Measurements from ENCODE around the gene PMM2. TPM values are rescaled to one million over a fixed set of nuclear protein-coding genes. Genes with fewer than 3 reads are reported as not detected.
A peak's percentile ranks its signal among the peaks of the same experiment; 100 is the strongest.

PMM2 gene
- total RNA-seq, 3 donors from 2014 or later, result 46.4 to 77.9 (median 74.9) TPM

DNA sequence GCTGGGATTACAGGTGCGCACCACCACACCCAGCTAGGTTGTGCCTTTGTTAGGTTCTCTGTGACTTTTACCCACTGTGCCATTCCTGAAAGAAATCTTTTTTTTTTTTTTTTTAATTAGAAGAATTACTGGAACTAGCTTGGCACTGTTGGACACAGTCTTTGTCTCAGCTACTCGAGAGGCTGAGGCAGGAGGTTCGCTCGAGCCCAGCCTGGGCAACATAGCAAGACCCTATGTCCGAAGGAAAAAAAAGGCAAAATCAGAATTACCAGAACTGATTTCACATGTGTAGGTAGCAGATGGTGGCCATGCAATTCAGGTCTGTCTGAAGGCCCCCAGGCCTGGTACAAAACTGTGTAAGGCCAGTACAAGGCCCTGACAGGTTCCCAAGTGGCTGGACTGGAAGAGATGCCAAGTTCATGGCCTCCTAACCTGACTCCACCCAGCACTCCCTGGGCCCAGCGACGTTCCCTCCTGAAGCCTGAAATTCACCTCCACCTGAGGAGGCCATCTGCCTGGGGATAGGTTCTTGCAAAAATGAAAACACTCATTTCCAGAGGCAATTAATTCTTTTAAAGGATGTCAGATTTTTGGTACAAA is 48.2 kb downstream of the PMM2 start:
- intact Hi-C loops (cut with DNase I, micrococcal nuclease), result no loop called here
- TF ChIP-seq, protein P1, sequence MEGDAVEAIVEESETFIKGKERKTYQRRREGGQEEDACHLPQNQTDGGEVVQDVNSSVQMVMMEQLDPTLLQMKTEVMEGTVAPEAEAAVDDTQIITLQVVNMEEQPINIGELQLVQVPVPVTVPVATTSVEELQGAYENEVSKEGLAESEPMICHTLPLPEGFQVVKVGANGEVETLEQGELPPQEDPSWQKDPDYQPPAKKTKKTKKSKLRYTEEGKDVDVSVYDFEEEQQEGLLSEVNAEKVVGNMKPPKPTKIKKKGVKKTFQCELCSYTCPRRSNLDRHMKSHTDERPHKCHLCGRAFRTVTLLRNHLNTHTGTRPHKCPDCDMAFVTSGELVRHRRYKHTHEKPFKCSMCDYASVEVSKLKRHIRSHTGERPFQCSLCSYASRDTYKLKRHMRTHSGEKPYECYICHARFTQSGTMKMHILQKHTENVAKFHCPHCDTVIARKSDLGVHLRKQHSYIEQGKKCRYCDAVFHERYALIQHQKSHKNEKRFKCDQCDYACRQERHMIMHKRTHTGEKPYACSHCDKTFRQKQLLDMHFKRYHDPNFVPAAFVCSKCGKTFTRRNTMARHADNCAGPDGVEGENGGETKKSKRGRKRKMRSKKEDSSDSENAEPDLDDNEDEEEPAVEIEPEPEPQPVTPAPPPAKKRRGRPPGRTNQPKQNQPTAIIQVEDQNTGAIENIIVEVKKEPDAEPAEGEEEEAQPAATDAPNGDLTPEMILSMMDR (IDR thresholded peaks at IDR 0.05), result no peak
- Histone ChIP-seq H3K4me3 (no peak overlapping the region), H3K9me3 (no peaks in the 10 kb centered on the region), H3K4me1 (ENCODE audit: low read depth) (no peaks in the 10 kb centered on the region), H3K36me3 (ENCODE audit: low read depth) (peaks cover 10% of the 10 kb centered on the region)
- ATAC-seq (no peak), DNase-seq (no peak)

DNA sequence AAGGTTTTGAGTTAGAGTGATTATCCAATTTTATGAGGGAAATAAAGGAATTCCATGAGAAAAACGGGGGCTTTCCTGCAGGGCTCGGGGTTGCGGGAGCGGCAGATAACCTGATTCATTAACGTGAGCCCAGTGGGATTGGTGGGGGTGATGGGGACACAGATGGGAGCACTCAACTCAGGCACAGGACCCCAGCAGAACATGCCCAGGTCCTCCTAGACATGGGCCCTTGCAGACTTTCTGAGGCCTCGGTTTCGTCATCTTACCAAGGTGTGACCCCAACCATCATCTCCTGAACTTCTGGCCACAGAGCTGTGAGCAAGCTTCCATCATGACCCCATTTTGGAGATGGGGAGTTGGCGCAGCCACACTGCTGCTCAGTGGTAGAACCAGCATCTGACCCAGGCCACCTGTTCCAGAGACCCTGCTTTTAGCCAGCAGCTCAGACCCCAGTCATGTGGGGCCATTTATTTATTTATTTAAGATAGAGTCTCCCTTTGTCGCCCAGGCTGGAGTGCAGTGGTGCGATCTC is 48.8 kb downstream of the PMM2 start:
- H3K9me3 ChIP-seq, result no peaks in the 10 kb centered on the region
- no peak overlapping the region for H3K4me3 ChIP-seq
- peaks cover 10% of the 10 kb centered on the region for H3K36me3 ChIP-seq (ENCODE audit: low read depth)
- DNase-seq, result no peak
- TF ChIP-seq, protein P1 (IDR thresholded peaks at IDR 0.05), result no peak
- no peaks in the 10 kb centered on the region for H3K4me1 ChIP-seq (ENCODE audit: low read depth)
- intact Hi-C loops (cut with DNase I, micrococcal nuclease), result no loop called here
- no peak for ATAC-seq

DNA sequence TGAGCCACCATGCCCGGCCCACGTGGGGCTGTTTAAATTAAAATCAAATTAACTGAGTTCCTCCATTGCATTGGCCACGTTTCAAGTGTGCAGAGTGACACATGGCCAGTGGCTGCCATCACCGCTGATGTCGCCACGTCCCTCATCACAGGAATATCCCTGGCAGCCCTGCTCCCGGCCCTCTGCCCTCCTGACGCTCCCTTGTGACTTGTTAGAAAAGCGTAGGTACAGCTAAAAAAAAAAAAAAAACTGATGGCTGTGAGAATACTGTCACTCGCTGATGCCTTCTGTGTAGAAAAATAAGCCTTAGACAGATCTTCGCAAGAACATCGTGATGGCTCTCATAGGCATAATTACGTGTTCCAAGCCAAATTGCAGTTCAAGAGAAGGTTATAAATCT is 49.5 kb downstream of the PMM2 start:
- peaks cover 10% of the 10 kb centered on the region for H3K36me3 ChIP-seq (ENCODE audit: low read depth)
- no peak overlapping the region for H3K4me3 ChIP-seq
- H3K9me3 ChIP-seq, result no peaks in the 10 kb centered on the region
- DNase-seq (no peak), ATAC-seq (no peak)
- intact Hi-C loops (cut with DNase I, micrococcal nuclease), result no loop called here
- no peaks in the 10 kb centered on the region for H3K4me1 ChIP-seq (ENCODE audit: low read depth)
- TF ChIP-seq, protein P1 (IDR thresholded peaks at IDR 0.05), result no peak

DNA sequence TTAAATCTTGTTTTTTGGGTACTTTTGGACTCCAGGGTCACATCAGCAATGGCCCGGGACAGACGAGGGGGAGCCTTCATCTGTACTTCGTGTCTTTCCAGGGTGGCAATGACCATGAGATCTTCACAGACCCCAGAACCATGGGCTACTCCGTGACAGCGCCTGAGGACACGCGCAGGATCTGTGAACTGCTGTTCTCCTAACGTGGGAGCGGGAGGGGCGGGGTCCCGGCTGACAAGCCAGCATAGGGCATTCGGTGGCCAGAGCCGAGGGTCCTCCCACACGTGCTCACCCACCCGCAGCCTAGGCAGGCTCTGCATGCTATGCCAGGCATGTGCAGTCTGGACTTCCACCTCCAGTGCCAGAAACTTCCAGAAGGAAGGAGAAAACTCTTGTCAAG is 50.0 kb downstream of the PMM2 start:
- Histone ChIP-seq H3K36me3 (ENCODE audit: low read depth) (peaks cover 10% of the 10 kb centered on the region), H3K4me3 (no peak overlapping the region), H3K9me3 (no peaks in the 10 kb centered on the region), H3K4me1 (ENCODE audit: low read depth) (no peaks in the 10 kb centered on the region)
- TF ChIP-seq, protein P1 (IDR thresholded peaks at IDR 0.05), result no peak
- DNase-seq, result peak in 1 of 3 donors; percentile 6
- no peak for ATAC-seq
- intact Hi-C loops (cut with DNase I, micrococcal nuclease), result no loop called here

DNA sequence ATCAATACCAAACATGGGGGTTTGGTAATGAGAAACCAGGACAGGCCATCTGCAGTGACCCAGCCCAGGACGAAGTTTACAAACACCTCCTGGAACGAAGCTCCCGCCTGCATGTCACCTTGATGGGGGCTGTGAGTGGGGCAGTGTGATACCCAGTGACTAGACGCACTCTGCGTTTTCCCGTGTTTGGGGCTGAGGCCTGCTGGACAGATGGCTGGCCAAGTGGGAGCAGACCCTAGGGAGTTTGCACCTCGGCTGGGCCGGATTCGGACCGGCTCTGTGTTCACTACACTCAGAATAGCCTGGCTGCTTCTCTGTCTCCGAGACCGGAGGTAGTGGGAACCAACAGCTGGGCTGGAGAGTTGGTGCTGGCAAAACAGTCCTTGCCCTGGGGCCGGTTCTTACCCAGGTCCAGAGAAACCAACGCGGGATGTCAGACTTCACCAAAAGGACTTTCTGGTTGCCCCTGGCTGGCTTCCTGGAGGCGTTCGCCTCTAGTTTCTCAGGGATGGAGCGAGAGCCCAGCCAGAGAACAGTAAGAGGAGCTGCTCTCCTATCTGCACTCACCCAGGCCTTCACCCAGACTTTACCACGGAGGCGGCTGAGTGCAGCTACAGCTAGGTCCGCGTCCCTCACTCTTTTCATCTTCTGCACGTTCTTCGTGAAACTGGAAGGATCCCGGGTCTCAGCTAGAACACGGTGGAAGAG is 50.7 kb downstream of the PMM2 start:
- Histone ChIP-seq H3K4me1 (ENCODE audit: low read depth) (no peaks in the 10 kb centered on the region), H3K9me3 (no peaks in the 10 kb centered on the region), H3K36me3 (ENCODE audit: low read depth) (peaks cover 10% of the 10 kb centered on the region), H3K4me3 (no peak overlapping the region)
- ATAC-seq, result no peak
- TF ChIP-seq, protein P1 (IDR thresholded peaks at IDR 0.05), result no peak
- no peak for DNase-seq
- intact Hi-C loops (cut with DNase I, micrococcal nuclease), result no loop called here
